ENCODE measurements around the gene GARIN5A. TPM values are rescaled to one million over a fixed set of nuclear protein-coding genes. Genes with fewer than 3 reads are reported as not detected.

GARIN5A gene
- total and polyA plus RNA-seq, 2 experiments from 2014 or later = 0.20 TPM; not detected in 1

DNA sequence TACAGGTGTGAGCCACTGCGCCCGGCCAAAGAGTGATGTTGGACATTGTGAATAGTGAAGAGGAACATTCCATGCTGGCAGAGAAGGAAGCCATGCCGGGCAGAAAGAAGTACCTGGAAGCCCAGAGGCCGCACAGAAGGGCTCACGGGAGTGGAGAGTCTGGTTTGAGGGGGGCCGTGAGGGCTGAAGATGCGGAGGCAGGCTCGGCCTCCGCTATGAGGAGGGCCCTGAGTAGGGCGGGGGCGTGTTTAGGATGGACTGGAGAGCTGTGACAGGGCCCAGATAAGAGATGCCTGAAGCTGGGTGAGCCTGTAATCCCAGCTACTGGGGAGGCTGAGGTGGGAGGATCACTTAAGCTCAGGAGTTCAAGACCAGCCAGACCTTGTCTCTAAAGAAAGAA is 32.7 kb upstream of the GARIN5A start:
- Histone ChIP-seq H3K9me2 (ENCODE audit: insufficient read depth) (no peaks in the 10 kb centered on the region), H3K9ac (no peak overlapping the region), H4K20me1 (ENCODE audit: insufficient read depth) (no peaks in the 10 kb centered on the region), H3K9me3 (ENCODE audit: low read depth) (no peaks in the 10 kb centered on the region), H3F3A (ENCODE audit: insufficient read depth) (no peaks in the 10 kb centered on the region), H3K36me3 (ENCODE audit: low read depth) (no peaks in the 10 kb centered on the region), H3K27ac (no peak overlapping the region), H3K4me1 (ENCODE audit: insufficient read depth) (no peaks in the 10 kb centered on the region), H3K4me2 (ENCODE audit: unreplicated experiment) (no peak overlapping the region), H3K4me3 (no peak overlapping the region), H3K79me2 (ENCODE audit: insufficient read depth) (peaks cover 10% of the 10 kb centered on the region; the same call in 1 of the 2 replicates), H2AFZ (no peak overlapping the region), H3K27me3 (replicated peaks; ENCODE audit: insufficient read depth) (no peaks in the 10 kb centered on the region)
- 83 to 84% methylated on average over 11 of the region's 11 CpGs for WGBS, 2 experiments (ENCODE audit: low coverage in 1 of 2, low lambda C conversion rate in 2 of 2, missing lambda C conversion rate in 2 of 2)
- in situ Hi-C loops (cut with MboI) = no loop called here
- no peak for DNase-seq
- TF ChIP-seq EZH2phosphoT487 (IDR thresholded peaks at IDR 0.05; ENCODE audit: insufficient read depth, low read depth) = no peak
- no peak for TF ChIP-seq EZH2 (IDR thresholded peaks at IDR 0.05; ENCODE audit: insufficient read depth, poor library complexity, severe bottlenecking)

DNA sequence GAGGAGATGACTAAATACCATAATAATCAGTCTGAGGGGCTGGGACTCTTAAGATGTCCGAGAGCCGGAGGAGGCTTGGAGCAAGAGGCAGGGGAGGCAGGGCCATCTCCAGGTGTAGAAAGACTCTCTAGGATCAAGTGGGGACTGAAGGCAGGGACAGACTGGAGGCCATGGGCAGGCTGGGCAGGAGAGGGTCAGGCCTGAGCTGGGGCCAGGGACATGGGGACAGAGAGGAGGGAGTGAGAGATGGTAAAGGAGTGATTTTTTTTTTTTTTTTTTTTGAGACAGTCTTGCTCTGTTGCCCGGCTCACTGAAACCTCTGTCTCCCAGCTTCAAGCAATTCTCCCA is 32.2 kb upstream of the GARIN5A start:
- Histone ChIP-seq H3F3A (ENCODE audit: insufficient read depth) (no peaks in the 10 kb centered on the region), H3K4me2 (ENCODE audit: unreplicated experiment) (no peak overlapping the region), H3K27ac (no peak overlapping the region), H3K9me3 (ENCODE audit: low read depth) (no peaks in the 10 kb centered on the region), H4K20me1 (ENCODE audit: insufficient read depth) (no peaks in the 10 kb centered on the region), H2AFZ (no peak overlapping the region), H3K9ac (no peak overlapping the region), H3K79me2 (ENCODE audit: insufficient read depth) (peaks cover 10% of the 10 kb centered on the region; the same call in 1 of the 2 replicates), H3K4me3 (no peak overlapping the region), H3K4me1 (ENCODE audit: insufficient read depth) (no peaks in the 10 kb centered on the region), H3K36me3 (ENCODE audit: low read depth) (no peaks in the 10 kb centered on the region), H3K27me3 (replicated peaks; ENCODE audit: insufficient read depth) (no peaks in the 10 kb centered on the region), H3K9me2 (ENCODE audit: insufficient read depth) (no peaks in the 10 kb centered on the region)
- in situ Hi-C loops (cut with MboI) = no loop called here
- DNase-seq = no peak
- 88 to 90% methylated on average over 2 to 3 of the region's 3 CpGs for WGBS, 2 experiments (ENCODE audit: low coverage in 1 of 2, low lambda C conversion rate in 2 of 2, missing lambda C conversion rate in 2 of 2)
- no peak for TF ChIP-seq EZH2 (IDR thresholded peaks at IDR 0.05; ENCODE audit: insufficient read depth, poor library complexity, severe bottlenecking)
- no peak for TF ChIP-seq EZH2phosphoT487 (IDR thresholded peaks at IDR 0.05; ENCODE audit: insufficient read depth, low read depth)

DNA sequence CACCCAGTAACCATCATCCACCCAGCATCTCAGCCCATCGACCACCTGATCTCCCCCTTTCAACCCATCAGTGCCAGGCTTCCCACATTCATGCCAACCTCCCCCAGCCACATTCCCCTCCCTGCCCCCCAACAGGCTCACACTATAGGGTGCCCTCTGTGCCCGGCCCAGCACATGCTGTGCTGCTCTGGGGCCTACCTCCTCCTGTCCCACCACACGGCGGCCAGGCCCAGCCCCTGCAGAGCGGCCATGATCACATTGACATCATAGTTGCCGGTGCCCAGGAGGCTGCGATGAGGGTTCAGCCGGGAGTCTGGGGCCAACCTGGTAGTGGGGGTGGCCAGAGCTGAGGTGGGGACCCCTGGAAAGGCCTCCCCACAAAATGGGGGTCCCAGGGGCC is 30.7 kb upstream of the GARIN5A start:
- Histone ChIP-seq H3F3A (ENCODE audit: insufficient read depth) (no peaks in the 10 kb centered on the region), H2AFZ (no peak overlapping the region), H3K36me3 (ENCODE audit: low read depth) (no peaks in the 10 kb centered on the region), H3K9me2 (ENCODE audit: insufficient read depth) (no peaks in the 10 kb centered on the region), H3K27ac (no peak overlapping the region), H3K4me3 (no peak overlapping the region), H4K20me1 (ENCODE audit: insufficient read depth) (no peaks in the 10 kb centered on the region), H3K4me1 (ENCODE audit: insufficient read depth) (no peaks in the 10 kb centered on the region), H3K79me2 (ENCODE audit: insufficient read depth) (peaks cover 10% of the 10 kb centered on the region; the same call in 1 of the 2 replicates), H3K4me2 (ENCODE audit: unreplicated experiment) (no peak overlapping the region), H3K27me3 (replicated peaks; ENCODE audit: insufficient read depth) (no peaks in the 10 kb centered on the region), H3K9me3 (ENCODE audit: low read depth) (no peaks in the 10 kb centered on the region), H3K9ac (no peak overlapping the region)
- 91 to 94% methylated on average over 7 to 8 of the region's 8 CpGs for WGBS, 2 experiments (ENCODE audit: low coverage in 1 of 2, low lambda C conversion rate in 2 of 2, missing lambda C conversion rate in 2 of 2)
- no peak for DNase-seq
- in situ Hi-C loops (cut with MboI) = no loop called here
- TF ChIP-seq EZH2 (IDR thresholded peaks at IDR 0.05; ENCODE audit: insufficient read depth, poor library complexity, severe bottlenecking) (no peak), EZH2phosphoT487 (IDR thresholded peaks at IDR 0.05; ENCODE audit: insufficient read depth, low read depth) (no peak)

DNA sequence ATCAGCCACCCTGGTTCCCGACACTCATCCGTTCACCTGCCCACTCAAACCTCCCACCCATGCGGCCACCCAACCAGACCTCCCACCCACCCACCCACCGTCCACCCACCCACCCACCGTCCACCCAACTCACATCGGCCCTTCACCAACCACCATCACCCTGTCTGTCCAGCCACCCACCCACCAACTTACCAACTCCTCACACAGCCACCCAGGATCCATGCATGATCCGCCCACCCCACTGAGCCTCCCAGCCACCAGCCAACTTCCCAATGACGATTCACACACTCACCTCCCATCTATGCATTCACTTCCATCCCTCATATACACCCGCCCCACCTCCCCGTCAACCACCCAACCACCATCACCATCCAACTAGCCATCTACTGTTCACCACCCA is 30.1 kb upstream of the GARIN5A start:
- Histone ChIP-seq H3K4me2 (ENCODE audit: unreplicated experiment) (no peak overlapping the region), H3F3A (ENCODE audit: insufficient read depth) (no peaks in the 10 kb centered on the region), H3K36me3 (ENCODE audit: low read depth) (no peaks in the 10 kb centered on the region), H3K4me1 (ENCODE audit: insufficient read depth) (no peaks in the 10 kb centered on the region), H3K9me2 (ENCODE audit: insufficient read depth) (no peaks in the 10 kb centered on the region), H3K4me3 (no peak overlapping the region), H3K27ac (no peak overlapping the region), H3K9ac (no peak overlapping the region), H3K27me3 (replicated peaks; ENCODE audit: insufficient read depth) (no peaks in the 10 kb centered on the region), H3K9me3 (ENCODE audit: low read depth) (no peaks in the 10 kb centered on the region), H3K79me2 (ENCODE audit: insufficient read depth) (peaks cover 10% of the 10 kb centered on the region; the same call in 1 of the 2 replicates), H2AFZ (no peak overlapping the region), H4K20me1 (ENCODE audit: insufficient read depth) (no peaks in the 10 kb centered on the region)
- in situ Hi-C loops (cut with MboI) = no loop called here
- WGBS, 2 experiments (ENCODE audit: low coverage in 1 of 2, low lambda C conversion rate in 2 of 2, missing lambda C conversion rate in 2 of 2) = 90 to 93% methylated on average over 3 to 10 of the region's 10 CpGs
- no peak for DNase-seq
- TF ChIP-seq EZH2phosphoT487 (IDR thresholded peaks at IDR 0.05; ENCODE audit: insufficient read depth, low read depth) (no peak), EZH2 (IDR thresholded peaks at IDR 0.05; ENCODE audit: insufficient read depth, poor library complexity, severe bottlenecking) (no peak)

Measured in GM23248 (cell line).